Suppressor macrophage treated with lipopolysaccharide for 4 hours (primary cell): ENCODE measurements around the gene GABRB3.

Source experiments
- DNase-seq: peaks from one replicate; pipeline ENCODE4 v3.0.0-alpha.2; 2020

The GABRB3 gene

DNA sequence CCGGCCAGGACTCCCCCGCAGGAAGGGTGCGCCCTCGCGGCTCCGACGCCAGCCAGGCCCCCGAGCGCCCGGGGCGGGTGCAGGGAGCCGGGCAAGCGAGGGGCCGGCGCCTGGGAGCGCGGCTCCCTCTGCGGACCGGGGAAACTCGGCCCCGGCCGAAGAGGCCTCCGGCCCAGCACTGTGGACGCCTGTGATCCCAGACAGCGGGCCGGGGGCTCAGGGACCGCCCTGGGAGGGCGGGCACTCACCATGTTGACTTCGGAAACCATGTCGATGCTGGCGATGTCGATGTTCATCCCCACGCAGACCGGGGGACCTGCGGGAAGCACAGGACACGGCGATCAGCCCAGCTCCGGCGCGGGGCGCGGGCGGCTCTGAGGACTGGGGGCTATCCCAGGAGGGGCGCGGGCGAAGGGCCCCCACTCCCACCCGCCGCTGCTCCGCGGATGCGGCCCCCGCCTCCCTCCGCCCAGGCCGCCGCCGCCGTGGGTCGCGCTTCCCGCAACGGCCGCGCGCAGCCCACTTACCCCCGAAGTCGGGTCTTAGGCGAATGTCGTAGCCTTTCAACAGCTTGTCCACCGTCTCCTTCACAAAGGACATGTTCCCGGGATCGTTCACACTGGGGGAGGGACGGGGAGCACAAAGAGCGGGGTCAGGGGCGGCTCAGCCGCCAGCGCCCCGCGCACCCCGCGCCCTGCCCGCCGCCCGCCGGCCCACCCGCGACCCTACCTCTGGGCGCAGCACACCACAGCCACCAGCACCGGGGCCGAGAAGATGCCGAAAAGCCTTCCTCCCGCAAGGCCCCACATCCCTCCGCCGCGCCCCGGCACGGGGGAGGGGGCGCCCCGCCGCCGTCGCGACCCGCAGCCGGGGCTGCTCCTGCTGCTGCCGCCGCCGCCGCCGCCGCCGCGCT is at the start of gene GABRB3:
TSS of gene GABRB3 (minus strand) at position 913 of the 913 bp plus-strand sequence.
- DNase-seq, result no peak

- no peak for DNase-seq
These were observed 34.9 kb upstream of the GABRB3 start for GRCh38 chr15:26807517-26808427.

GRCh38 chr15:26806574-26806973 is 33.7 kb upstream of the GABRB3 start:
- DNase-seq, result no peak

- DNase-seq, result no peak
These were observed 33.3 kb upstream of the GABRB3 start for GRCh38 chr15:26806151-26806550.

DNA sequence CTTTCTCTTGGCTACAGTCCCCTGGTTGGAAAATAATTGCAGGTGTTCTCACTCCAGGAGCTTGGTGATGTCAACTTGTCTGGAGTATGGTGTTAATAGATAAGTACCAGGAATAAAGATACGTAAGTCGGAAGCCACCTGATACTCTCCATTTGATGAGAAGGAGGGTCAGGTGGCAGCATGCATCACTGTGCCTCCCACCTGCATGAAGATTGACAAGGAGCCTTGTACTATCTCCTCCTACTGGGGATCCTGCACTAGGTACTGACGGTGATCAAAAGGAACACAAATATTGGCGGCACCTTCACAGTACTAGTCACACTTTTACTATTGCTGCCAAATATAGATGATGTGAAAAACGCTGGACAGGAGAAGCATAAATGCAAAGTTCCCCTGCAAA is 32.6 kb upstream of the GABRB3 start:
- no peak for DNase-seq

DNA sequence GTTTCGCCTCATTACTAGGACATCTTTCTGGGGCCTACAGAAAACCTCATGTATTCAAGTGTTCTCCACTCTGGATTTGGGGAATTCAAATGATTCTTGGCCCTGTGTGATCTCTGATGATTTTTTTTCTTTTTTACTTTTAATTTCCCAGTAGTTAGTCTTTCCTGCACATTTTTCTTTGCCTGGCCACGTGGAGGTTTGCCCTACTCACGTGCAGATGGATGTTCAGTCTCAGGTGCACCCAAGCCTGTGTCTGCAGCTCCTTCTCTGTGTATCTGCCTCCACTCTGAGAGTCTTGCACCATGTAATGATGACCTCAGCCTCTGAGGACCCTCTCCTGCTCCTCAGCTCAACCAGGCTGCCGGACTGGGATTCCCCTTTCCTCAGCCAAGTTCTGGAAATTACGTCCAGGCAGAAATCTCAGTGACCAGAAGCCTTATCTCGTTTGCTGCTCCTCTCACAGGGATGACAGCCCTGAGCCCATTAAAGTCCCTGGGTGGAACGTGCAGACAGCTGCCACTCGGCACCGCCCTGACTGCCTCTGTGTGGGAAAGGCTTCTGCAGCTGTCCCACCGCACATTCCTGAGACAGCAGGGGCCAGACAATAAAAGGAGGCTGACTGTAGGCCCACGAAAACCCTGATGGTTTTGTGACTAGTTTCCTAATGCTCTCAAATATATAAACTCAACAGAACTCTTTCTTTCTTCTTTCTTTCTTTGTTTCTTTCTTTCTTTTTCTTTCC is 31.4 kb upstream of the GABRB3 start:
- no peak for DNase-seq

- no peak for DNase-seq
These were observed 17.3 kb upstream of the GABRB3 start for GRCh38 chr15:26790118-26790517.

DNA sequence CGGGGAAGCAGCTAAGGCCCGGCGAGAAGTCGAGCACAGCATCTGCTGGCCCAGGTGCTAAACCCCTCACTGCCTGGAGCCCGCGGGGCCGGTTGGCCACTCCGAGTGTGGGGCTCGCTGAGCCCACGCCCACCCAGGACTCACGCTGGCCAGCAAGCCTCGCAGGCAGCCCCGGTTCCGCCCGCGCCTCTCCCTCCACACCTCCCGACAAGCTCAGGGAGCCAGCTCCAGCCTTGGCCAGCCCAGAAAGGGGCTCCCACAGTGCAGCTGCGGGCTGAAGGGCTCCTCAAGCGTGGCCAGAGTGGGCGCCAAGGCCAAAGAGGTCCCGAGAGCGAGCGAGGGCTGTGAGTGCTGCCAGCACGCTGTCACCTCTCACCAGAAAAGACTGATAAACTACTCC is 8.9 kb upstream of the GABRB3 start:
- no peak for DNase-seq

GRCh38 chr15:26773917-26774316 is 1.1 kb upstream of the GABRB3 start:
- no peak for DNase-seq

GRCh38 chr15:26773067-26773877 is 406 bp upstream of the GABRB3 start:
- no peak for DNase-seq

- no peak for DNase-seq
These were observed 1.2 kb downstream of the GABRB3 start for GRCh38 chr15:26771578-26772153.

- DNase-seq, result no peak
These were observed 1.7 kb downstream of the GABRB3 start for GRCh38 chr15:26771168-26771567.

DNA sequence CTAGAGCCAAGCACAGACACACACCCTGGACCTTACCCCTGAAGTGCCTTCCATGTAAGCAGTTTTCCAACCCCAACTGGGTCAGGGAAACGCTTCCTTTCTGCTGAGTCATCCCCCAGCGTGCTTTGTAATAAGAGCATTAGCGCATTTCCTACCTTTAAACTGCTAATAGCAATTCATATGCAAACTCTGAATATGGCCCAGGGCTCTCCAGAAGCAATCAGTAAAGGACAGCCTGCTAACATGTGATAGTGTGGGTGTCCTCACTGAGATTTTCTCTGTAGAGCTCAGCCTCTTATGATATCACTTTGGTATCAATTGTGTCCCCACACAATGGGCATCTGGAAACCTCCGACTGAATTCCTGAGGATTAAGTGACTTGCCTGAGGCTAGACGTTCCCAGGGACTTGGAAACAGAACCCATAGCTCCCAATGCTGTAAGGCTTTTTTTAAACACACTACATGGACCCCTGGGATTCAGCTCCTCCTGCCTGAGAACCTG is 5.6 kb downstream of the GABRB3 start:
- no peak for DNase-seq

DNA sequence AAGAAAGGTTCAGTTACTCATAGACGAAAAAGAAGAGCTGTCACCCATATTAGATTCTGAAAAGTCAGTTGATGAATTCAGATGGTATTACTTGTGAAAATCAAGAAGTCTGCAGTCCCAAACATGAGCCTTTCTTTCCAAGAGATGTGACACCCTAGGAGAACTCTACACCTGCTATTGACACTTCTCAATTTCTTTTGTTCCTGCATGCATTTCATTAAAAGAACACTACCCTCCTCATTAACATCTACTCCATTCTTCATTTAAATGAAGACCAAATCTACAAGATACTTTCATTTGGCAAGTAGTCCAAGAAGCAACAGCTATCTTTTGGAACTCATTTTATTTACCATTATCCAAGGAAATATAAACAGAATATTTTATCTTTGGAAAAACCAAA is 6.6 kb downstream of the GABRB3 start:
- DNase-seq, result no peak

DNA sequence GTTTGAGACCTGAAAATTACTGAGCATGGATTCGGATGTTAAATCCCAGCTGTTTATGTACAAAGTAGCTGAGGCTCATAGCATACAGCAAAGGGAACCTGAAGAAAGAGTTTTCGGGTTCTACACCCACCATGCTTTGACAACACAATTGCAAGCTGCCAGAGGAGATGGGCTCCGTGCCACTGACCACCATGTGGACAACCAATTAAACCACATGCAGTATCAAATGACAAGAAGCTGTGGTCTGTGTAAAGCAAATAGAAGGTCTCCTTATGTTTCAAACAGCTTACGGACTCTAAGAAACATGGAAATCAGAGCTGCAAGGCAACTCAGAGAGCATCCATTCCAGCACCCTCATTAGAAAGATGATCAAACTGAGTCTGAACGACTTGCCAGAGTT is 12.9 kb downstream of the GABRB3 start:
- no peak for DNase-seq

DNA sequence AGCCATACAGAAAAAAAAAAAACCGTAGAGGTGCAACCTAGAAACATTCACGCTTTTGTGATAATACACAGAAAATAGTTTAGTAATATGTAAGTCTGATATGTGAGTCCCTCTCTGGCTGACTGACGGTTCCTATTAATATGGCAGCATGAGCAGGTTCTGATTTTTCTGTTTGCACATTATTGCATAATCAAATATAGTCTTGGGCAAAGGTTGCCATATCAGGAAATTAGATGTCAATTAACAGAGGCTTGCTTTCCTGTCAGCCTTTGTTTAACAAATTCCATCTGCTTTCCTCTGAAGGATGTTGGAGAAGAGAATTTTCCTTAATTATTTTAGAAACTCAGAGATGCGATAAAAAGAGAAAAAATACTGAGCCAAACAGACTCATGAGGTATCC is 14.8 kb downstream of the GABRB3 start:
- DNase-seq, result no peak

- DNase-seq, result no peak
These were observed 15.7 kb downstream of the GABRB3 start for GRCh38 chr15:26757141-26757540.

GRCh38 chr15:26744894-26745293 is 28.0 kb downstream of the GABRB3 start:
- no peak for DNase-seq

DNA sequence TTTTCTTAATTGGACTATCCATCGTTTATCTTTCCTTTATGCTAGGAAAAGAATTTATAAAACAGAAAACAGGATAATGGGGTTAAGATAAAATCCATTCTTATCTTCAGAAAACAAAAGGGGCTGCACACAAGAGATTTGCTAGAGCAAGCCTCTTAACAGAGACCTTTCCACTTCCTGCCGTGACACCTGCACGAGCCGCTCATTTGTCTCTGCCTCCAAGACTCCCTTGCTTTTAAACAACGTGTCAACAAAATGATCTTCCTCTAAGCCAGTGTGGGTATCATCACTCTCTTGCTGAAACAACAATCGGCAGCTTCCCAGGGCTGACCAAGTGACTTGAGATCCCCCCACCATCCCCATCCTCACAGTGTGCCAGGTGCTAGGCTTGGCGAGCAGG is 33.1 kb downstream of the GABRB3 start:
- no peak for DNase-seq

- DNase-seq, result no peak
These were observed 33.9 kb downstream of the GABRB3 start for GRCh38 chr15:26738996-26739395.

- DNase-seq, result no peak
These were observed 36.2 kb downstream of the GABRB3 start for GRCh38 chr15:26736502-26737248.
